Thyroid gland (tissue), 4 donors: Measurements from ENCODE around the gene PGGHG.

Source experiments
- CTCF ChIP-seq, 6 experiments: fragments of 200-600 bp in 3 of 6; fragments of 450-650 bp in 3 of 6; sonication (generic) in 3 of 6; IDR thresholded peaks; one replicate each; pipeline ENCODE4 v1.5.1; 2016 to 2019; ENCODE audit warnings: antibody characterized with exemption in 6 of 6, mild to moderate bottlenecking in 2 of 6, inconsistent platforms in 1 of 6, moderate library complexity in 1 of 6
- POLR2A ChIP-seq, 2 donors: fragments of 450-650 bp; IDR thresholded peaks; one replicate each; pipeline ENCODE4 v1.6.1; 2017; ENCODE audit warnings: antibody characterized with exemption in 2 of 2, mild to moderate bottlenecking in 2 of 2, moderate library complexity in 1 of 2

DNA sequence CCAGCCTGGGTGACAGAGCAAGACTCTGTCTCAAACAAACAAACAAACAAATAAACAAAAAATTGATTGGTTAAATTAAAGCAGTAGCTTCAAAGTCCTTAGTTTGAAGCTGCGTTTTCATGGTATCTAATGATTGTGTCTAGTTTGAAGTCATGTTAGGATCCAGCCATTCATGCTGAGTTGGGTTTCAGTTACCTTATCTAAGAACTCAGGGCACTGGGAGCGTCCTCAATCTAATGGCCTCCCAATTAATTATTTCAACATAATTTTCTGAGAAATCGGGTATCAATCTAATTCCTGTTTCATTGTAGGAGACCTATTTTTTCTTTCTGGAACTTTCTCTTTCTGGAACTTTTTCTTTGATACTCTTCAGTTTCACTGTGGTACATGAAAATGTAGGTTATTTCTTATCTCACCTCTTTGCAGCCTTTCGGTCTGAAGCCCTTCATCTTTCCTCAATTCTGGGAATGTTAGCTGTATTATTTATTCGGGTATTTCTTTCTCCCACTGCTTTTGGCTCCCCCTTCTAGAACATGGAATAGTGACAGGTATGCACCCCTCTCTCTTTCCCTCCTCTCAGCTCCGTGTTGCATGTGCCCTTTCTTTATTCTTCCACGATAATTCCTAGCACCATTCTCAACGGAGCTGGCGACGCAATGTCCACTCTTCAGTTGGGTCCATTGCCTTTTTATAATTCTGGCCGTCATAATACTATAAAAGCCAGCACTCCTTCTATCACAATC is 56.1 kb downstream of the PGGHG start:
- TF ChIP-seq CTCF (IDR thresholded peaks at IDR 0.05) (no peak), POLR2A (IDR thresholded peaks at IDR 0.05) (no peak)
